Right hindlimb (tissue), 1 donor: Measurements from ENCODE around the gene TFF1.
"Not testable (repeated sequence)": the region's sequence is repeated elsewhere in the genome, so short reads cannot be mapped to it uniquely, and the experiment has no call there.

Experiments
- DNase-seq: peaks from one replicate; pipeline ENCODE4 v3.0.0-alpha.2; 2018

The TFF1 gene

DNA sequence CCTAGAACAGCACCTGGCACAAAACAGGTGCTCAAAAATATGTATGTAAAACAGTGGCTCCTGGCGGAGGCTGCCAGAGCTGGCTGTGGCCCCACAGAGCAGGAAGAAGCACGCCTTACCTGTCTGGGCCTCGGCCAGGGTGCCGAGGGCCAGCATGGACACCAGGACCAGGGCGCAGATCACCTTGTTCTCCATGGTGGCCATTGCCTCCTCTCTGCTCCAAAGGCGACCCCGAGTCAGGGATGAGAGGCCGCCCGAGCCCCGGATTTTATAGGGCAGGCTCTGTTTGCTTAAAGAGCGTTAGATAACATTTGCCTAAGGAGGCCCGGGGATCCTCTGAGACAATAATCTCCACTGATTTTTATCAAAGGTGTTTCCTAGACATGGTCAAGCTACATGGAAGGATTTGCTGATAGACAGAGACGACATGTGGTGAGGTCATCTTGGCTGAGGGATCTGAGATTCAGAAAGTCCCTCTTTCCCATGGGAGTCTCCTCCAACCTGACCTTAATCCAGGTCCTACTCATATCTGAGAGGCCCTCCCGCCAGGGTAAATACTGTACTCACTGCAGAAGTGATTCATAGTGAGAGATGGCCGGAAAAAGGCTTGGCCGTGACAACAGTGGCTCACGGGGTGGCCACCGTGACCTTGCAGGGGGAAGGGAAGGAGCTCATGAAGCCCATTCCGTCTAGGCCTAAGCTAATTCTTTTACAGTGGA, at the start of gene TFF1:
Gene TFF1, minus strand, starts transcription at position 244 of the 719 bp plus-strand sequence. Its CDS starts 40 bp downstream, at position 204.
- no peak for DNase-seq

DNA sequence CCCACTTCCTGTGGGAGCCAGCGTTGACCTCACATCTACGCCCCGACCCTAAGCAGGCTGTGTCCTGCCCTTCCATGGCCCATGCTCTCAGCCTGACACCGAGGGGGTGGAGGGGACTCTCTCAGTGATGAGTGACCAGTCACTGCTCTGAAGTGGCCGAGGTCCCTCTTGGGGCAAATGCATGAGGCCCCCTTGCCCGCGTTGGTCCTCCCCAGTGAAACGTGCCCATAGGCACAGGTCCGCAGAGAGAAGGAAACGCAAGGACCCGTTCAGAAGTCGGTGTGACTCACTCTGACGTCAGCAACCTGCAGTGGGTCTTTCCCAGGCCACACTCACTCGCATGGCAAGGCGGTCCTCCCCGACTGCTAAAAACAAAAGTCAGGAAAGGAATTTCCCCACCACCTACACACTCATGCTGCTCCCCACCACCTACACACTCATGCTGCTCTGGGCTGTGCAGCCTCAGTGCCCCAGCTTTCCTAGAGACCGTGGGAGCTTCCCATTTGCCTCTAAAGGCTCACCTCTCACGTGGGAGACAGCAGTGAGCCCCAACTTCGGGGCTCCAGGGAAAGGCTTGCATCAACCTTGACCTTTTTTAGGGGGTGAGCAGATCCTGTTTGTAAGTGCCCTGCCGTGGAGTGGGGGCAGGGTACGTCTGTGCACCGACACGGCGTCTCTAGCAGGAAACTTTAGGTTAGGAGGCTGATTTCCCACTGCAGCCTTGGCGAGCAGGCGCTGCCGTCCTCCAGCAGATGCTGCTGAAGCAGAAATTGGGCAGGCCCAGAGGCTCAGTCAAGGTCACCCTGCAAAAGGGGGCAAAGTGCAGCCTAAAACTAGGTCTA, 48.8 kb upstream of the TFF1 start:
- no peak for DNase-seq

DNA sequence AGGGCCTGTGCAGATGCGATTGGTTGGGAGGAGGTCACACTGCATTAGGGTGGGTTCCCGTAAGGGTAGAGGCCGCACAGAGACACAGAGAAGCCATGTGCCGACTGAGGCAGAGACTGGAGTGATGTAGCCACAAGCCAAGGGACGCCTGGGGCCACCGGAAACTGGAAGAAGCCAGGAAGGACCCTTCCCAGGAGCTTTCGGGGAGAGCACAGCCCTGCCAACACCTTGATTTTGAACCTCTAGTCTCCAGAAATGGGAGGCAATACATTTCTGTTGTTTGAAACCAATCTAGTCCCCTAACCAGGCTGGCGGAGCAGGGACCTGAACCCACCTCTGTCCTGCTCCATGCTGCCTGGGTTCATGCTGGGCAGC, 48.2 kb upstream of the TFF1 start:
- DNase-seq, result no peak

DNA sequence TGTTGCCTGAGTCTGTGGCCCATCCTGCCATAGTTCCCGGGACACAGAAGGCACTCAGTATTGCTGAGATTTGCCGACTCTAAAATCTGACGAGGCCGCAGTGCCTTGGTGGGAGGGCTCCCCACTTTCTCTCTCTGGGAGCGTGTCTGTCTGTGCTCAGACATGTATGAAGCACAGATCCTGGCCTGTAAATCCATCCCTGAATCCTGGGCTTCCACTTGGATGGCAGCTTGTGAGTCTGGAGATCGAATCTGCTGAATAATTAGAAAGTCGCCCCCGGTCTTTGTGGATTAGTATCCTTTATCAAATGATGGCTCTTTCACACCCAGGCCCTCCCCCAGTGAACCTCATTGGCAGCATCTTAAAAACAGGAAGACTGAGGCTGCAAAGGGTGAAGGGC, 47.7 kb upstream of the TFF1 start:
- DNase-seq, result no peak

DNA sequence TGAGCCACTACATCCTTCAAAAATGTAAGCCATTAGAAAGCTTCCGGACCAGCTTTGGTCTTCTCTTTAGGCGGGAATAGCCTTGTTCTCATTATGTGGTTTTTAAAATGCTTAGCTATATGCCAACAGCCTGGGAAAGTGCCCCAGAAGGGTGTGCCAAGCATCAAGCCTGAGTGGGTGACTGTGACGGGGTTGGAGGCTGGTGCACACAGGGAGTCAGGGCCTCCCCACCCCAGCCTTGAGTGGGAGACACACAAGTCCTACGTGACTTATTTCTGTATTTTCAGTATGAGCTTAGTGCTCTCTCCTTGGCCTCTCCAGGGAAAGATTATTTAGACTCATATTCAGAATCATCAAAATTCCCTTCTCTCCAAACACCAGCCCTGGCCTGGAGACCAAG, 47.2 kb upstream of the TFF1 start:
- no peak for DNase-seq

DNA sequence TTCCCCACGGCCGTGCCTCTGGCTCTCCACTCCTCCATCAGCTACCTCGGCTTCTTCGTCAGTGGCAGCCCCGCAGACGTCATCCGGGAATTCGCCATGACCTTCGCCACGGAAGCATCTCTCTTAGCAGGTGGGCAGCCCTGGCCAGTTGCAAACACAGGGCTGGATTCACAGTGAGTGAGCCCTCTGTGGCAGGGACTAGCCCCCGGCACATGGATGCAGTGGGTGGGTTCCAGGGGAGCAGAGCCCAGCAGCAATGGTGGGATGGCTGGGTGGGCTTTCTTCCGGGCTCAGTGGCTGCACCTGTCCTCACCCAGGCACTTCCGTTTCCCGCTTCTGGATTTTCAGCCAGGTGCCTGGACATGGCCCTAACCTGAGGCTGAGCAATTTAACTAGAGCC, 46.8 kb upstream of the TFF1 start:
- DNase-seq, result no peak

DNA sequence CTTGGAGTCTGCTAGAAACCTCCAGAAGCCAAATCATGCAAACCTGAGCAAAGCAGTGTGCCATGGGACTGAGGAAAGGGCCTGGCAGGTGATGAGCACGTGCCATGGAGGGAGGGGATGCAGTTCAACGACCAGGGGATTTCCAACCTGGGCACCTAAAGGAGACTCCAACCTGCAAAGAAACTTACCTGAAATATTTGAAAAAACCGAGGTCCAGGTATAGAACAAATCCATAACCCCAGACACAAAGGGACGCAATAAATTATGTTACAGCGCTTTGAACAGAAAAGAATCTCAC, 46.2 kb upstream of the TFF1 start:
- DNase-seq, result no peak

DNA sequence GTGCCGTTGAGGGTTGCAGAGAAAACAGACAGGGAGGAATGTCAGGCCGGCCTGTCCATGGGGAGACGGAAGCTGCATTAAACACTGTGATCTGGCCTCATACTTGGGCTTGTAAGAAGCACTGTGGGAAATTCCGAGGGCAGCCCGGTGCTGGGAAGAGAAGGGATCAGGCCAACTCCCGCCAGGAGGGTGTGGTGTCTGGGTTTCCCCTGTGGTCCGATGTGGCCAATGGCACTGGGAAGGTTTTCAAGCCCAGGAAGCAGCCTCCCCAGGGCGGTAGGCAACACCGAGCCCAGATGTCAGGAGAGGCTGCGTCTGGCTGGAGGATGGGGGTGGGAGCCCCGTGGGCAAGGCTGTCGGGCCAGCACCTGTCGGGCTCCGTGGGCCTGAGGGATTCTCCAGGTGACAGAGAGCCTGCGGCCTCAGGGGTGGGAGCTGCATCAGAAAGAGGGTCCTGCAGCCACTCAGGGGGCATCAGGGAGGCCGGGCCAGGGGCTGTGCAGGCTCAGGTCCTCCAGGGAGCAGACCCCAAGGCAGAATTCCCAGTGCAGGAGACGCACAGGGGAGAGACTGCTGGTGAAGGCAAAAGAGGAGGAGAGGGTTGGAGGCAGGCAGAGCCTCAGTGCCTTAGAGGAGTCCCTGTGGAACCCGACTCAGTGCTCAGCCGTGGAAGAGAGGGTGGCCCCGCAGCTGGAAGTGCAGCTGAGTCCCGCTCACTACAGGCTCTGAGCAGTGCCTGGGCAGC, 45.7 kb upstream of the TFF1 start:
- DNase-seq, result no peak

DNA sequence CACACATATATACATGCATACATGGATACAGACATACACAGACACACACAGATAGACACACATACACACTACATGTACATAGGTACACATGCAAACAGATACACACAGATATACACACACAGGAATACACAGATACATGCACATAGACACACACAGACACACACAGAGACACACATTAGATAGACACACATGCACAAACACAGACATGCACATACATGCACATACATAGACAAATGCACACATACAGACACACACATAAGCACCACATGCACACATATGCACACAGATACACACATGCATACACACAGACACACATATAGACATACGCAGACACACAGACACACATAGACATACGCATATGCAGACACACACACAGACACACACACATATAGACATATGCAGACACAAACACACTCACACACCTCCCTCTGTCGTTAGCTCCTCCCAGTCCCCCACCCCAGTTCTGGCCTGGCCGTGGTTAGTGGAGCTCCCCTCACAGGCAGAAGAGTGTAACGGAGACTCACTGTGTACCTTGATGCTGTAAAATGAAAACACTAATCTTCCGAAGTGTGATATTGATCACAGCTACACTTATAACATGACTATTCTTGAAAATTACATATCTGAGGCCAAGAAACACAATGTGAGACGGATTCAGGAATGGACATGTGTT, 45.0 kb upstream of the TFF1 start:
- DNase-seq, result no peak

DNA sequence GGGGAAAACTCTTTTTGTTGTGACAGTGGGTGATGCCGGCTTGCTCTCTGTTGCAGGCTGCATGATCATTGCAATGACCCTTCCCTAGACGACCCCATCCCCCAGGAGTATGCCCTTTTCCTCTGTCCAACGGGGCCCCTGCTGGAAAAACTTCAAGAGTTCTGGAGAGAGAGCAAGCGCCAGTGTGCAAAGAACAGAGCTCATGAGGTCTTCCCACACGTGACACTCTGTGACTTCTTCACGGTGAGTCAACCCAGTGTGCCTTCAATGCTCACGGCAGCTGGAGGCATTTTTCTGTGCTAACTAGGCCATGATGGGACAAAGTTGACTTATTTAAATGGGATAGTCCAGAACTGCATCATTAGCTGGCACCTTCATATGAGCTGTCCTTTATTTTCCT, 43.0 kb upstream of the TFF1 start:
- no peak for DNase-seq

DNA sequence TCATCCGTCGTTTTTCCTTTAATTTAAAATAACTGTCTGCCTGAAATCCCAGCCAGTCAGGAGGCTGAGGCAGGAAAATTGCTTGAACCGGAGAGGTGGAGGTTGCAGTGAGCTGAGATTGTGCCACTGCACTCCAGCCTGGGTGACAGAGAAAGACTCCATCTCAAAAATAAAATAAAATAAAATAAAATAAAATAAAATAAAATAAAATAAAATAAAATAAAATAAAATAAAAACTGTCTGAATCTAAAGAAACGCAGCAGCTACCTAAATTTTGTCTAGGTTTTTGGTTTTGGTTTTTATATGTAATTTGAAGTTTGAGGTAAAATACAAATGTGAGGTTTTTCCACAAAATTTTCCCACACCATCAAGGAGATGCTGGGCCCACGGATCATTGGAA, 42.4 kb upstream of the TFF1 start:
- DNase-seq, result not testable (repeated sequence)

DNA sequence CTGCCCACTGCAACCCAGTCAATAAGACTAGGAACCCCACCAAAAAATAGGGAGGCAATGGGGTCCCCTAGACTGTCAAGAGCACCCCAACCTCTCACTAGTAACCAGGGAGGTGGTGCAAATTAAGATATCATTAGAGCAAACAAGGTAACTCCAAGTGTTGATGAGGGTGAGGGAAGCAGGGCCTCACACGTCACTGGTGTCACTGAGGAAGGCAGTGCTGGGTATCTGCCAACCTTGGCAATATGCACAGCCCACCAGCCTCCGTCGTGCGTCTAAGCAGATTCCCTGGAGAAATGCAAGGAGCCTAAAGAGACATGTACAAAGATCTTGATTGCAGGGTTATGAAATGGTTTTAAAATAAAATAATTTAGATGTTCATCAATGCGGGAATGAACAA, 41.1 kb upstream of the TFF1 start:
- no peak for DNase-seq

DNA sequence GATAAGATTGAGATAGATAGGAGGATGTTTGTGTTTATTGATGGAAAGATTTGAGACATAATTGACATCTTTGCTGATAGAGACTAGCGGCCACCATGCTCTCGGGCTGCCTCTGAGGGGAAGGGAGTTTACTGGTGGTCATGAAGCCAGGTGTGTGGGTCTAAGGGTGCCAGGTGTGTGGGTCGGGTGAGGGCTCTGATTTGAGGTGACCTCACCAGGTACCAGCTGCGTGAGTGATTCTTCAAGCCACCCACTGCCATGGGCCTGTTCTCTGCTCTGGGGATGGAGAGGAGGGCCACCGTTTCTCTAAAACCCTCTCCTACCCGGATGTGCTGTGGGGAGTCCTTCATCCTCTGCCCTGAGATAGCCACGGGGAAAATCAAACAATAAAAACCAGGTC, 40.5 kb upstream of the TFF1 start:
- DNase-seq, result no peak

DNA sequence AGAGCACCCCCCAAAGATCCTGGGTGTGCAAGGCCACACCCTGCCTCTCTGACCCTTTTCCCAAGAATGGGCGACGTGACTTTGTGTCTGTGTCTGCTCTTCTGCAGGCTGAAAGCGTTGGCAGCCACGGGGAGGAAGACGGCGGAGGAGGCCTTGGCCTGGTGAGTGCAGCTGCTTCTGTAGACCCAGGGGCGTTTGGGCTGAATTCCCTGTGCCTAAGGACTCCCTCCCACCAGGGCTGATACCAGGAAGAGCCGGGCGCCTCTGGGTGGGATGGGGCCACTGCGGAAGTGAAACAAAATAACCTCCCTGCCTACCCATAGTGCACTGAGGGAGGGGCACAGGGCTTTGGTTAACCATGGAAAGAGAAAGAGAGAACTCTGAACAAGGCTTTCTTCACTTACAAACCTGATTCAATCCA, 39.9 kb upstream of the TFF1 start:
- no peak for DNase-seq

DNA sequence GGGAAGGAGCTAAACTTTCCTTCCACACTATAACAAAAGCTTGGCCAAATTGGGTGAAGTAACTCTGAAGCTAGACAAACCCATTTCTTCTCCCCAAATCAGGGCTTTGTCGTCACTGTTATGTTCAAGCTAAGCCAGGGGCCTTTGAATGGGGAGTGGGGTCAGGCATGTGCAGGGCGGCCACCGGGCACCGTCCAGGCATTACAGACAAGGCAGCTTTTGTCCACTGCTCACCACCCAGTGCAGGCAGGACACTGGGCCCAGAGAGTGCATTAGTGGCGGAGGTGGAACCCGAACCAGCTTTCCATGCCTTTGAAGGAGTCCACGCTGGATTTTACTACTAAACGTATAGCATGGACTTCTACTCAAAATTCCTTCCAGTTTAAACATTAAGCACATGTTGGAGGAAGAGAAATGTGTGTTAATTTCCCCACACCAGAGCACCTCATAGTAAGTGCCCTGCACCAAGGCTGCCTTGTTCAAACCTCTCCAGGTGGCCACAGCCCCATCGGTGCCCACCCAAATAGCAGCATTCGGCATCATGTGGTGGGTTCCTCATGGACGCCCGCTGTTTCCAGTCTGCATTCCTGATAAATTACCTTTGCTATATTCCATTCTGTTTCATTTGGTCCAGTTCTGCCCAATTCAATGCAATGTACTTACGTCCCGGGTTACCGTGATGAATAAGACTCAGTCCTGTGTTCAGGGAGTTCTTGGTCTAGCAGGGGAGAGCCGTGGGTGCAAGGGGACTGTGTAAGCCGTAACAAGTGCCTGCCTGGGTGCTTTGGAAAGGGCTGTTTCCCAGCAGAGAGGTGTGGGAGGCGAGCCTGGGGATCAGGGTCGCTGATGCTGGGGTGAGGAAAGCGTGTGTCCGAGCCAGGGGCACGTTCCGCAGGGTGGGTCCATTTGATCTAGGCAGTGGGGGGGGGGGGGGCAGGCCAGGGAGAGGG, 39.0 kb upstream of the TFF1 start:
- no peak for DNase-seq

DNA sequence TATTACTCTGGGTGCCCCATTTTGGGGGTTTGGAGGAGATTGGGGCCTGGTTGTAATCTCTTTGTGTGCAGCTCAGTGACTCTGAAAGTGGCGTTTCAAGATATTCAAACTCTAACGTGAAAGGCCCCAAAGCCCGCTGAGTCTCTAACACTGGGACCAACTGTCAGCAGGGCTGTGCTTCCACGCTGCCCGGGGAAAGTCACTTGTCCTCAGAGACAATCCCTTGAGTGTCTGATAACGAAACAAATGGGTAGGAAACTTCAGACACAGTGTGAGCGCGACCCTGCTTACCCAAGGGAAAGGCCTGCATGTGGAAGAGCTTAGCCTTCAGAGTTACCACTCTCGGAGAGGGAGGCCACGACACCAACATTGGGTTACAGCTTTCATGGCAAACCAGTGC, 38.2 kb upstream of the TFF1 start:
- no peak for DNase-seq

DNA sequence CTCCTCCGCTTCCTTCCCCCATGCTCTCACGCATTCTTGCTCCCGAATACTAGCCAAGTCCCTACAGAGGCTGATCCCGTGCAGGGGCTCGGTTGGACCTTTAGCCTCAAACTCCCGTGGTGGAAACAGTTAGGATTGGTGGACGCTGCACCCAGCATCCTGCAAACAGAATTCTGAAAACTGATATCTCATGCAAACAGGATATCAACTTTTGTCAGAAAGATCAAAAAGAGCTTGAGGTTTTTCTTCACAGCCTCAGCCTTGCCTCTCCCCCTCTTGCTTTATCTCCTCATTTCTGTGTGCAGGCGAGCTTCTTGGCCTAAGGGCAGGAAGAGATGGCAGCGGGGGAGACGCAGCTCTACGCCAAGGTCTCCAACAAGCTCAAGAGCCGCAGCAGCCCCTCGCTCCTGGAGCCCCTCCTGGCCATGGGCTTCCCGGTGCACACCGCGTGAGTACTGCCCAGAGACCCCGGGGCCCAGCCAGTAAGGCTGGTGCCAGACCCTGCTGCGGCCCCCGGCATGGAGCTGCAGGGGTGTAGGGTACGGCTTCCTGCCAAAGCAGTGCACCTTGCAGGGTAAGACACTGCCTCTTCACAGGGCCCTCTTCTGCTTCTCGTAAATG, 37.4 kb upstream of the TFF1 start, which contains the start of gene UBASH3A:
Gene UBASH3A, plus strand, starts transcription at position 292 of the 621 bp plus-strand sequence. Its CDS starts 44 bp downstream, at position 336.
- DNase-seq, result no peak

DNA sequence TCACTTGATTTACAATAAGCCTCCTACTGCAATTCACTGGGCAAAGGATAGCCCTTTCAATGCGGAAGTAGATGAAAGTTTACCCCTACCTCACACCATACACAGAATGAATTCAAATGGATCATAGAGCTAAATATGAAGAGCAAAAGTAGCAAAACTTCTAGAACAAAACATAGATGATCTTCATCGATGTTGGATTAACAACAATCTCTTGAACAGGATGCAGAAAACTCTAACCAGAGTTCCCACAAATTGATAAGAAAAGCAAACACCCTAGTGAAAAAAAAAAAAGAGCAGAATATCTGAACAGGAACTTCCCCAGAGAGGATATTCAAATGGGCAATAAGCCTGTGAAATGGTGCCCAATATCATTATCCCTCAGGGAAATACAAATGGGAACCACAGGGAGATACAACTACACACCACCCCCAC, 35.5 kb upstream of the TFF1 start:
- DNase-seq, result no peak

DNA sequence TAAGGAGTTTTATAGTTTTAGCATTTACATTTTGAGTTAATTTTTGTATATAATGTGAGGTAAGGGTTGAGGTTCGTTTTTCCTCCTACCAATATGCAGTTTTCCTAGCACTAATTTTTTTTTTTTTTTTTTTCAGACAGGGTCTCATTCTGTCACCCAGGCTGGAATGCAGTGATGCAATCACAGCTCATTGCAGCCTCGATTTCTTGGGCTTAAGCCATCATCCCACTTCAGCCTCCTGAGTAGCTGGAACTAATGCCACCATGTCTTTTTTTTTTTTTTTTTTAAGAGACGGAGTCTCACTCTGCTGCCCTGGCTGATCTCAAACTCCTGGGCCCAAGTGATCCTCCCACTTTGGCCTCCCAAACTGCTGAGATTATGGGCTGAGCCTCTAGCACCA, 34.8 kb upstream of the TFF1 start:
- no peak for DNase-seq

DNA sequence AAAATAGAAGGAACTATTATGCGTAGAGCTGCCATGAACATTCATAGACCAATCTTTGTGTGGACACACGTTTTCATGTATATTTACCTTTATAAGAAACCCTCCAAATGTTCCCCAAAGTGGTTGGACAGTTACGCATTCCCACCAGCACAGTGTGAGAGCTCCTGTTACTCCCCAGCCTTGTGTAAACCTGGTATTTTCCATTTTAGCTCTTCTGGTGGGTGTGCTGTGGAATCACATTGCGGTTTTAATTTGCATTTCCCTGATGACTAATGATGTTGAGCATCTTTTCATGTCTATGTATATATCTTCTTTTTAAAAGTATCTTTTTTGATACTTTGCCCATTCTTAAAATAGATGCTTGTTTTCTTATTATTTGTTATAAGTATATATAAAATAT, 34.2 kb upstream of the TFF1 start:
- DNase-seq, result no peak

DNA sequence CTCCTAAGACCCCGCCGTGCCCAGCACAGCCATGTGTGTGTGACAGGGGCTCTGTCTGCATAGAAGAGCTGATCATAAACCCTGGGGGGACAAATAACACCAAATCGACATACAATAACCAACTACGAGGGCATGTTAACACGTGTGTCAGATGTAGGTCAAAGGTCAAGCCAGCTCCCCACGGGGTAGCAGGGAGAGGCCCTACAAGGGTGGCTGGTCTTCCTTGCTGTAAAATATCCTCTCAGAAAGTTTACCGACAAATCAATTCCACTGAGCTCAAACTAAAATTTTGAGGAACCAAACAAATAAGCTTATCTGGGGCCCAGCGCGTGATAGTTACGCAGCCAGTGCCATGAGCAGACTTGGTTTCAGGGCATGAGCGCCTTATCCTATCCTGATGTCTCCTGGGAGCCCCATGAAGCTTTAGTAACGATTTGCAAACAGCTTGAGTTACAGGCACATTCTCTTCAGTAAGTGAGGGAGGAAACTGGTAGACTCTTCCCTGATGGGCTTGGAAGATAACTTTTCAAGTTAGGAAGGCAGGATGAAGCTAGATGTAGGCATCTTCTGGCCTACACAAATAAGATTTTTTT, 32.2 kb upstream of the TFF1 start:
- no peak for DNase-seq
